Epithelial cell of proximal tubule (primary cell): ENCODE data around the gene USP13. TPM values are rescaled to one million over a fixed set of nuclear protein-coding genes. Genes with fewer than 3 reads are reported as not detected.

Experiments used
- DNase-seq: peaks from one replicate; pipeline ENCODE4 v3.0.0-alpha.2; 2011; ENCODE audit warnings: low read depth
- H3K4me3 ChIP-seq: 2 replicates; pipeline ENCODE4 v1.5.1; 2011; ENCODE audit warnings: low read depth, mild to moderate bottlenecking, low read length
- CTCF ChIP-seq: conservative IDR thresholded peaks from 2 replicates; pipeline ENCODE4 v1.5.1; 2012; ENCODE audit warnings: low read depth, mild to moderate bottlenecking, low read length
- total RNA-seq: library from RNA; depleted of rRNA; stranded (reverse); fragments of >200 nt; gene quantifications from 2 replicates; pipeline ENCODE4 v1.2.3, GENCODE V29; 2015

The USP13 gene
- total RNA-seq, 1 donor from 2014 or later: 10.3 TPM

GRCh38 chr3:179832333-179832854 lies 179.6 kb downstream of the USP13 start:
- no peak for TF ChIP-seq CTCF
- no peak for DNase-seq
- no peak overlapping the region for H3K4me3 ChIP-seq

GRCh38 chr3:179833294-179833693 lies 180.5 kb downstream of the USP13 start:
- no peak for DNase-seq
- no peak for TF ChIP-seq CTCF
- no peak overlapping the region for H3K4me3 ChIP-seq

- no peak overlapping the region for H3K4me3 ChIP-seq
- no peak for DNase-seq
Measured at GRCh38 chr3:179837374-179837773, 184.5 kb downstream of the USP13 start.

More at GRCh38 chr3:179837374-179837773, 184.5 kb downstream of the USP13 start:
- peak; percentile 30 for TF ChIP-seq CTCF

Other genes with a start within 250 kb of the USP13 start
- 46.7 and 52.1 TPM in 2 replicates for gene GNB4, start 201.6 kb upstream of the USP13 start, total RNA-seq
- 108 and 134 TPM in 2 replicates for gene ACTL6A, start 90.1 kb upstream of the USP13 start, total RNA-seq
- gene MRPL47, start 48.4 kb upstream of the USP13 start, total RNA-seq: 45.4 and 59.3 TPM in 2 replicates
- 82.3 and 103 TPM in 2 replicates for gene NDUFB5, start 48.2 kb upstream of the USP13 start, total RNA-seq